Measurements from ENCODE around the gene BORCS5. TPM values are rescaled to one million over a fixed set of nuclear protein-coding genes. Genes with fewer than 3 reads are reported as not detected.

The BORCS5 gene
- total and polyA plus RNA-seq, 10 donors: 3.3 to 25.9 (median 14.9) TPM

- H3K9me3 ChIP-seq: no peaks in the 10 kb centered on the region
- no peak for DNase-seq
- H3K4me1 ChIP-seq: peaks cover 5 to 66% (median 22%) of the 10 kb centered on the region in 6 donors
- no peak overlapping the region for H3K4me3 ChIP-seq
- no peaks in the 10 kb centered on the region for H3K36me3 ChIP-seq
- TF ChIP-seq POLR2A (IDR thresholded peaks at IDR 0.05): no peak
- TF ChIP-seq CTCF (IDR thresholded peaks at IDR 0.05 in 8 of 11, conservative IDR thresholded peaks at IDR 0.05 in 3 of 11): no peak
- TF ChIP-seq POLR2AphosphoS5 (IDR thresholded peaks at IDR 0.05): no peak
- no peaks in the 10 kb centered on the region for H3K27me3 ChIP-seq (replicated peaks in 1 of 7)
- peak overlapping the region in 5 of 8 donors; percentile 51 to 76 (median 68) for H3K27ac ChIP-seq
- intact Hi-C loops (cut with DNase I; ENCODE audit: low total_unique reads): no loop called here
- 79 to 89% (median 87%) methylated on average over 1 of the region's 1 CpG for WGBS, 5 donors
Observed at GRCh38 chr12:12507121-12507520, 150.2 kb downstream of the BORCS5 start.

- H3K27me3 ChIP-seq (replicated peaks in 1 of 7): no peaks in the 10 kb centered on the region
- H3K27ac ChIP-seq: peak overlapping the region in 1 of 8 donors; percentile 8
- DNase-seq: no peak
- WGBS, 5 donors: 65 to 85% (median 79%) methylated on average over 2 of the region's 2 CpGs
- peaks cover 0 to 5% (median 0%) of the 10 kb centered on the region in 6 donors for H3K36me3 ChIP-seq
- TF ChIP-seq POLR2AphosphoS5 (IDR thresholded peaks at IDR 0.05): no peak
- no peak for TF ChIP-seq CTCF (IDR thresholded peaks at IDR 0.05 in 8 of 11, conservative IDR thresholded peaks at IDR 0.05 in 3 of 11)
- TF ChIP-seq POLR2A (IDR thresholded peaks at IDR 0.05): no peak
- intact Hi-C loops (cut with DNase I; ENCODE audit: low total_unique reads): no loop called here
- H3K4me1 ChIP-seq: peaks cover 5 to 59% (median 22%) of the 10 kb centered on the region in 6 donors
- no peaks in the 10 kb centered on the region for H3K9me3 ChIP-seq
- no peak overlapping the region for H3K4me3 ChIP-seq
Observed at GRCh38 chr12:12508612-12509011, 151.7 kb downstream of the BORCS5 start.

- H3K36me3 ChIP-seq: peaks cover 0 to 5% (median 0%) of the 10 kb centered on the region in 6 donors
- no peaks in the 10 kb centered on the region for H3K27me3 ChIP-seq (replicated peaks in 1 of 7)
- H3K9me3 ChIP-seq: no peaks in the 10 kb centered on the region
- 92 to 98% (median 93%) methylated on average over 2 of the region's 2 CpGs for WGBS, 5 donors
- peak overlapping the region in 1 of 8 donors; percentile 18 for H3K27ac ChIP-seq
- H3K4me1 ChIP-seq: peaks cover 5 to 45% (median 19%) of the 10 kb centered on the region in 6 donors
- intact Hi-C loops (cut with DNase I; ENCODE audit: low total_unique reads): no loop called here
- no peak for TF ChIP-seq CTCF (IDR thresholded peaks at IDR 0.05 in 8 of 11, conservative IDR thresholded peaks at IDR 0.05 in 3 of 11)
- TF ChIP-seq POLR2A (IDR thresholded peaks at IDR 0.05): no peak
- TF ChIP-seq POLR2AphosphoS5 (IDR thresholded peaks at IDR 0.05): no peak
- no peak overlapping the region for H3K4me3 ChIP-seq
- no peak for DNase-seq
Observed at GRCh38 chr12:12510141-12510540, 153.3 kb downstream of the BORCS5 start.

- H3K4me3 ChIP-seq: no peak overlapping the region
- H3K27ac ChIP-seq: no peak overlapping the region
- H3K36me3 ChIP-seq: peaks cover 0 to 5% (median 0%) of the 10 kb centered on the region in 6 donors
- TF ChIP-seq POLR2A (IDR thresholded peaks at IDR 0.05): no peak
- H3K27me3 ChIP-seq (replicated peaks in 1 of 7): no peaks in the 10 kb centered on the region
- H3K4me1 ChIP-seq: peaks cover 5 to 41% (median 18%) of the 10 kb centered on the region in 6 donors
- intact Hi-C loops (cut with DNase I; ENCODE audit: low total_unique reads): no loop called here
- H3K9me3 ChIP-seq: no peaks in the 10 kb centered on the region
- no peak for DNase-seq
- WGBS, 5 donors: 95 to 99% (median 97%) methylated on average over 2 of the region's 2 CpGs
Observed at GRCh38 chr12:12510551-12510950, 153.7 kb downstream of the BORCS5 start.
